Uterus (tissue), 4 donors: ENCODE data around the gene GNB1. TPM values are rescaled to one million over a fixed set of nuclear protein-coding genes. Genes with fewer than 3 reads are reported as not detected.

Experiments
- DNase-seq, 2 donors: peaks; one replicate each; pipeline ENCODE4 v3.0.0-alpha.2; 2019 to 2020
- H3K27ac ChIP-seq, 2 donors: fragments of 200-600 bp; sonication (generic); 1 replicate in 1 of 2; 2 replicates in 1 of 2; pipeline ENCODE4 v1.5.1; 2016 to 2018
- H3K27me3 ChIP-seq, 2 donors: fragments of 200-600 bp; sonication (generic); one replicate each; pipeline ENCODE4 v1.5.1; 2018 to 2019; ENCODE audit warnings: control low read depth in 1 of 2
- H3K36me3 ChIP-seq, 2 donors: fragments of 200-600 bp; sonication (generic); one replicate each; pipeline ENCODE4 v1.5.1; 2019; ENCODE audit warnings: control low read depth in 1 of 2
- H3K4me1 ChIP-seq, 2 donors: fragments of 200-600 bp; sonication (generic); one replicate each; pipeline ENCODE4 v1.5.1; 2018 to 2019; ENCODE audit warnings: control low read depth in 1 of 2
- H3K4me3 ChIP-seq, 2 donors: fragments of 200-600 bp; sonication (generic); 1 replicate in 1 of 2; 2 replicates in 1 of 2; pipeline ENCODE4 v1.5.1; 2018 to 2019; ENCODE audit warnings: mild to moderate bottlenecking in 1 of 2
- H3K9me3 ChIP-seq, 2 donors: fragments of 200-600 bp; sonication (generic); one replicate each; pipeline ENCODE4 v1.5.1; 2019; ENCODE audit warnings: control low read depth in 1 of 2
- CTCF ChIP-seq, 4 experiments: fragments of 200-600 bp in 2 of 4; fragments of 450-650 bp in 2 of 4; sonication (generic) in 2 of 4; IDR thresholded peaks; one replicate each; pipeline ENCODE4 v1.5.1; 2016 to 2019; ENCODE audit warnings: antibody characterized with exemption in 4 of 4, mild to moderate bottlenecking in 2 of 4, moderate library complexity in 1 of 4
- POLR2A ChIP-seq, 2 donors: fragments of 450-650 bp; IDR thresholded peaks; one replicate each; pipeline ENCODE4 v1.6.1; 2016; ENCODE audit warnings: antibody characterized with exemption in 2 of 2, mild to moderate bottlenecking in 1 of 2, moderate library complexity in 1 of 2
- intact Hi-C: fragments of 100-400 bp; cut with DNase I; formaldehyde crosslinking; loops from one replicate; pipeline ENCODE4 v1.15.1; 2023; ENCODE audit warnings: low total_unique reads
- total RNA-seq, 4 donors: library from RNA; depleted of rRNA in 3 of 4; stranded (reverse); fragments of >200 nt in 3 of 4; gene quantifications; one replicate each; pipeline versions ENCODE4 v1.1.0 to v1.2.4, GENCODE V29; 2014 to 2023
- donor health status: DM: yes; HTN: yes; CAD: no.

The GNB1 gene
- total RNA-seq, 4 donors from 2014 or later, result 50.2 to 320 (median 104) TPM

DNA sequence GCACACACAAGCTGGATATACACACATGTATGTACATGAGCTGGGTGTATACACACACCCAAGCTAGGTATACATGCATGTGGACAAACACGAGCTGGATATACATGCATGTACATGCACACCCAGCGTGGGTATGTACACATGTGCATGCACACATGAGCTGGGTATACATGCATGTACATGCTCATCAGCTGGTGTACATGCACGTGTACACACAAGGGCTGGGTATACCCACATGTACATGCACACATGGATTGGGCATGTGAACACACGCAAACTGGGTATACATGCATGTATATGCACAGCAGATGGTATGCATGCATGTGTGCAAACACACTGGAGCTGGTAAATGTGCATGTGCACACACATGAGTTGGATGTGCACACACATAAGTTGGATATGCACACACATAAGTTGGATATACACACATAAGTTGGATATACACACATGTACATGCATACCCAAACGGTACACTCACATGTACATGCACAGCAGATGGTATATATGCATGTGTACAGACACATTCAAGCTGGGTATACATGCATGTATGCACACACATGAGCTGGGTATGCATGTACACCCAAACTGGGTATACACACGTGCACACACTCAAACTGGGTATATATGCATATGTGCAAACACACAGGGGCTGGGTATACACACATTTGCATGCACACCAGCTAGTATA is 7.5 kb upstream of the GNB1 start:
- Histone ChIP-seq H3K4me1 (peaks cover 5 to 12% of the 10 kb centered on the region in 2 donors), H3K9me3 (no peaks in the 10 kb centered on the region), H3K27me3 (no peaks in the 10 kb centered on the region), H3K27ac (no peak overlapping the region), H3K36me3 (no peaks in the 10 kb centered on the region), H3K4me3 (no peak overlapping the region)
- DNase-seq, result no peak
- intact Hi-C loops, result no loop called here
- TF ChIP-seq POLR2A (IDR thresholded peaks at IDR 0.05), result no peak
- TF ChIP-seq CTCF (IDR thresholded peaks at IDR 0.05), result no peak

DNA sequence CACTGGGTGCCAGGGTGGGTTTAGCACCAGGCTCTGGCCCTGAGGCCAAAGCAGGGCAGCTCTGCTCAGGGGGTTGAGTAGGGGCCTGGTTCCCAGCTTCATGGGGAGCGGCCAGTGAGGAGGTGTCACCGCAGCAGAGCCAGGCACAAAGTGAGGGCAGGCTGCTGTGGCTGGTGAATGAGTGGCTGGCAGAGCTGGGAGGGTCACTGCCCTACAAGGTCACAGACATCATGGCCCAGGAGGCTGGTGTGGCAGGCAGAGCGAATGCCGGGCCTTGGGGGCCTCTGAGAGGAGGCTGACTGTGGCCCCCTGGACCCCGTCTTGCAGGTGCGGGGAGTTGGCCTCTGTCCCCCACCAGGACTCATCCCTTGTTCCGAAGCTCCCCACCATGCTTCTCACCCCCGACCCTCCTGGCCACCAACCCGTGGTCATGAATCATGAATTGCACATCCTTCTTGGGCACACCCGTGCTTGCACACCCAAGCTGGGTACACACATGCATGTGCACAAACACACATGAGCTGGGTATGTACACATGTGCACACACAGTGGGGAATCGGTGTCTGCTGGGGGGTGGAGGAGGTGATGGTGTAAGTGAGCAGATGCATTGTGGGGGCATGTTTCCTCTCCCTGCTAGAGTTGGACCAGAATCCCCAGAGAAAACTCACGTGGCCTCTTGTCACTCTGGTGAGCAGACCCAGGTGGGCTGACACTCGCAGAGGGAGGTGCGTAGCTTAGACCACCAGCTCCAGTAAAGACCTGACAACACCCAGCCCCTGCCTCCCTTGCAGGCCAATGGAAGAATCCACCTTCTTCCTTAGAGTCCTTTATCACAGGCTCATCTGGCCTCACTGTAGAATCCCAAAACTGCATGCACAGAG is 4.8 kb upstream of the GNB1 start:
- no peak overlapping the region for H3K27ac ChIP-seq
- no peaks in the 10 kb centered on the region for H3K27me3 ChIP-seq
- H3K4me1 ChIP-seq, result peaks cover 5 to 19% of the 10 kb centered on the region in 2 donors
- no peak for TF ChIP-seq POLR2A (IDR thresholded peaks at IDR 0.05)
- no peaks in the 10 kb centered on the region for H3K9me3 ChIP-seq
- no peaks in the 10 kb centered on the region for H3K36me3 ChIP-seq
- intact Hi-C loops, result no loop called here
- H3K4me3 ChIP-seq, result no peak overlapping the region
- no peak for DNase-seq

GRCh38 chr1:1895060-1895418 is 4.2 kb upstream of the GNB1 start:
- Histone ChIP-seq H3K4me3 (no peak overlapping the region), H3K4me1 (peaks cover 5 to 19% of the 10 kb centered on the region in 2 donors), H3K27me3 (no peaks in the 10 kb centered on the region), H3K27ac (no peak overlapping the region), H3K36me3 (no peaks in the 10 kb centered on the region), H3K9me3 (no peaks in the 10 kb centered on the region)
- TF ChIP-seq CTCF (IDR thresholded peaks at IDR 0.05) (no peak), POLR2A (IDR thresholded peaks at IDR 0.05) (no peak)
- no peak for DNase-seq
- intact Hi-C loops, result no loop called here

GRCh38 chr1:1894354-1895059 is 3.6 kb upstream of the GNB1 start:
- no peak for DNase-seq
- Histone ChIP-seq H3K9me3 (no peaks in the 10 kb centered on the region), H3K27me3 (no peaks in the 10 kb centered on the region), H3K36me3 (no peaks in the 10 kb centered on the region), H3K27ac (no peak overlapping the region), H3K4me3 (no peak overlapping the region), H3K4me1 (peaks cover 5 to 19% of the 10 kb centered on the region in 2 donors)
- TF ChIP-seq POLR2A (IDR thresholded peaks at IDR 0.05), result no peak
- TF ChIP-seq CTCF (IDR thresholded peaks at IDR 0.05), result no peak
- intact Hi-C loops, result no loop called here

GRCh38 chr1:1893997-1894353 is 3.1 kb upstream of the GNB1 start:
- H3K4me3 ChIP-seq, result no peak overlapping the region
- intact Hi-C loops, result no loop called here
- peaks cover 5 to 19% of the 10 kb centered on the region in 2 donors for H3K4me1 ChIP-seq
- H3K27me3 ChIP-seq, result no peaks in the 10 kb centered on the region
- H3K9me3 ChIP-seq, result no peaks in the 10 kb centered on the region
- no peak for DNase-seq
- no peak for TF ChIP-seq CTCF (IDR thresholded peaks at IDR 0.05)
- no peak for TF ChIP-seq POLR2A (IDR thresholded peaks at IDR 0.05)
- H3K36me3 ChIP-seq, result no peaks in the 10 kb centered on the region
- no peak overlapping the region for H3K27ac ChIP-seq
